ENCODE measurements around the gene TEAD4. TPM values are rescaled to one million over a fixed set of nuclear protein-coding genes. Genes with fewer than 3 reads are reported as not detected.

Gene TEAD4
- total and polyA plus RNA-seq, 2 donors (not counting 1 experiment from before 2014, with no cell fraction given) = 6.3 to 14.3 TPM

DNA sequence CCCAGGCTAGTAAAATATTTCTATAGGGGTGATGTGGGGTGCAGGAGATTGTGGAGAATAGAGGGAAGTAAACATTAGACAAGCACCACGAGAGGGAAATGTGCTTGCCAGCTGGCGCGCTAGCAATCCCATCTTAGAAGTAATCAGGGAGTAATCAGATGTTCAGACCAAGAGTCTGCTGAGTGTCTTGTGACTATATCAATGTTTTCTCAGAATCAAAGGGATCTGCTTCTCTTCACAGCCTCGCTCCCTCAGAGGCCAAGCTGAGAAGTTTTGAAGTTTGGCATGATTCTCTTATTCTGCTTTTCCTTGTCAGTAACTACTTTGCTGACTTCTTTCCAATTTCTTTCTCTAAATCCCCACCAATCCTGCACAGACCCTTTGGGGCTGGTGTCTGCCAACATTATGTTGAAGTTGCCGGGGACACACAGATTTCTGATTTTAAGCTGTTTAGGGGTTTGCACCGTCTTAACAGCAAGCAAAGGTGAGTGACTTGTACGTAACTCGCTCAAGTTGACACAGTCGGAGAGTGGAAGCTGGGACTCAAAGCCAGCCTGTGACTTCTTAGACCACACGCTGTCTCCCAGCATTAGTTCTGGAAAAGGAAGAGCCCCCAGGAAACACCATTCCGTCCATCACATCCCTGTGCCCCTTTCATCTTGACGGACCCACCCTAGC lies 96.0 kb downstream of the TEAD4 start:
- Histone ChIP-seq H3K4me3 (replicated peaks in 1 of 4; ENCODE audit: control extremely low read depth in 1 of 4, insufficient read depth in 1 of 4, low read depth in 3 of 4, low read length in 4 of 4) (no peak overlapping the region), H2AFZ (ENCODE audit: low read length) (no peak overlapping the region), H3K4me1 (ENCODE audit: control insufficient read depth, extremely low read depth, insufficient read depth, low read length) (no peaks in the 10 kb centered on the region), H3K4me2 (ENCODE audit: extremely low read depth, insufficient read depth, low read length) (peak overlapping the region; percentile 13), H4K20me1 (ENCODE audit: control insufficient read depth, extremely low read depth, insufficient read depth, low read length) (no peaks in the 10 kb centered on the region), H3K27ac (ENCODE audit: insufficient read depth, low read length) (no peak overlapping the region), H3K79me2 (ENCODE audit: control insufficient read depth, insufficient read depth, low read length) (no peaks in the 10 kb centered on the region), H3K36me3 (ENCODE audit: control insufficient read depth, insufficient read depth, low read length) (no peaks in the 10 kb centered on the region), H3K27me3 (ENCODE audit: control insufficient read depth, insufficient read depth, low read length) (peaks cover 7% of the 10 kb centered on the region), H3K9me3 (ENCODE audit: control insufficient read depth, insufficient read depth, low read depth, low read length) (no peaks in the 10 kb centered on the region), H3K9ac (ENCODE audit: insufficient read depth, low read length) (no peak overlapping the region)
- peak in 1 of 2 donors; percentile 32 for DNase-seq (ENCODE audit: low read depth in 2 of 2)
- TF ChIP-seq, protein P1, sequence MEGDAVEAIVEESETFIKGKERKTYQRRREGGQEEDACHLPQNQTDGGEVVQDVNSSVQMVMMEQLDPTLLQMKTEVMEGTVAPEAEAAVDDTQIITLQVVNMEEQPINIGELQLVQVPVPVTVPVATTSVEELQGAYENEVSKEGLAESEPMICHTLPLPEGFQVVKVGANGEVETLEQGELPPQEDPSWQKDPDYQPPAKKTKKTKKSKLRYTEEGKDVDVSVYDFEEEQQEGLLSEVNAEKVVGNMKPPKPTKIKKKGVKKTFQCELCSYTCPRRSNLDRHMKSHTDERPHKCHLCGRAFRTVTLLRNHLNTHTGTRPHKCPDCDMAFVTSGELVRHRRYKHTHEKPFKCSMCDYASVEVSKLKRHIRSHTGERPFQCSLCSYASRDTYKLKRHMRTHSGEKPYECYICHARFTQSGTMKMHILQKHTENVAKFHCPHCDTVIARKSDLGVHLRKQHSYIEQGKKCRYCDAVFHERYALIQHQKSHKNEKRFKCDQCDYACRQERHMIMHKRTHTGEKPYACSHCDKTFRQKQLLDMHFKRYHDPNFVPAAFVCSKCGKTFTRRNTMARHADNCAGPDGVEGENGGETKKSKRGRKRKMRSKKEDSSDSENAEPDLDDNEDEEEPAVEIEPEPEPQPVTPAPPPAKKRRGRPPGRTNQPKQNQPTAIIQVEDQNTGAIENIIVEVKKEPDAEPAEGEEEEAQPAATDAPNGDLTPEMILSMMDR (conservative IDR thresholded peaks at IDR 0.05 in 1 of 2, IDR thresholded peaks at IDR 0.05 in 1 of 2; ENCODE audit: low read depth in 1 of 2, low read length in 2 of 2) = no peak
- TF ChIP-seq EZH2 (IDR thresholded peaks at IDR 0.05; ENCODE audit: low read length, missing control alignments) = no peak

DNA sequence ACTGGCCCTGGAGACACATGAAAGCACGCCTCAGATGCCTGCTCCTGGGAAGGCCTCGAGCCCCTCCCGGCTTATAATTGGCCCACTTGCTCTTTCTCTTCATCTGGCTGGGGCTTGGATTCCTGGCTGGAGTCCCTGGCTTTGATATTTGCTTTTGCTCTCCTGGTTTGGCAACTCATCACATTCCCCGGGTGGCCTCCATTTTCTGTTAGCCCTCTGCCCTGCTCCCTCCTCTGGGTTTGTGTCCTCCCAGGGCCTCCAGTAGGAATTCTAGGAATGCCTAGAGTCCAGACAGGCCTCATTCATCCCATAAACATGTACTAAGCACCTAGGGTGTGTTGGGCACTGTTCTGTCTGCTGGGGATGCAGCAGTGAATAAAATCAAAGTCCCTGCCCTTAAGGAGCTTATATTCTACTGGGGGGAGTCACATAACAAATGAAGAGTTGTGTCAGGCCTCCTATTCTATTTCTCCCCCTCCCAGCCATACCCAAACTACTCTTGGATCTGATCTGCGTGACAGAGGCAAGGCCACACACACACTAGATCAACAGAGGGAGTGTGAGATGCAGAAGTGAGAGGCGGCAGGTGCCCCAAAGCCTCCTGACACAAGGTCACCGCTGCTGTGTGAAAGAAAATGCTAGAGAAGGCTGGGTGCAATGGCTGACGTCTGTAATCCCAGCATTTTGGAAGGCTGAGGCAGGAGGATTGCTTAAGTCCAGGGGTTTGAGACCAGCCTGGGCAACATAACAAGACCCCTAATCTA lies 96.7 kb downstream of the TEAD4 start:
- no peaks in the 10 kb centered on the region for H3K4me1 ChIP-seq (ENCODE audit: control insufficient read depth, extremely low read depth, insufficient read depth, low read length)
- no peak overlapping the region for H3K27ac ChIP-seq (ENCODE audit: insufficient read depth, low read length)
- no peak overlapping the region for H3K4me3 ChIP-seq (replicated peaks in 1 of 4; ENCODE audit: control extremely low read depth in 1 of 4, insufficient read depth in 1 of 4, low read depth in 3 of 4, low read length in 4 of 4)
- H3K4me2 ChIP-seq (ENCODE audit: extremely low read depth, insufficient read depth, low read length) = no peak overlapping the region
- H3K27me3 ChIP-seq (ENCODE audit: control insufficient read depth, insufficient read depth, low read length) = peaks cover 7% of the 10 kb centered on the region
- H3K36me3 ChIP-seq (ENCODE audit: control insufficient read depth, insufficient read depth, low read length) = no peaks in the 10 kb centered on the region
- no peak overlapping the region for H2AFZ ChIP-seq (ENCODE audit: low read length)
- no peaks in the 10 kb centered on the region for H3K9me3 ChIP-seq (ENCODE audit: control insufficient read depth, insufficient read depth, low read depth, low read length)
- no peak for TF ChIP-seq EZH2 (IDR thresholded peaks at IDR 0.05; ENCODE audit: low read length, missing control alignments)
- TF ChIP-seq, protein P1 (conservative IDR thresholded peaks at IDR 0.05 in 1 of 2, IDR thresholded peaks at IDR 0.05 in 1 of 2; ENCODE audit: low read depth in 1 of 2, low read length in 2 of 2) = no peak
- H4K20me1 ChIP-seq (ENCODE audit: control insufficient read depth, extremely low read depth, insufficient read depth, low read length) = no peaks in the 10 kb centered on the region
- DNase-seq (ENCODE audit: low read depth in 2 of 2) = peak in 1 of 2 donors; percentile 42
- no peaks in the 10 kb centered on the region for H3K79me2 ChIP-seq (ENCODE audit: control insufficient read depth, insufficient read depth, low read length)
- no peak overlapping the region for H3K9ac ChIP-seq (ENCODE audit: insufficient read depth, low read length)

DNA sequence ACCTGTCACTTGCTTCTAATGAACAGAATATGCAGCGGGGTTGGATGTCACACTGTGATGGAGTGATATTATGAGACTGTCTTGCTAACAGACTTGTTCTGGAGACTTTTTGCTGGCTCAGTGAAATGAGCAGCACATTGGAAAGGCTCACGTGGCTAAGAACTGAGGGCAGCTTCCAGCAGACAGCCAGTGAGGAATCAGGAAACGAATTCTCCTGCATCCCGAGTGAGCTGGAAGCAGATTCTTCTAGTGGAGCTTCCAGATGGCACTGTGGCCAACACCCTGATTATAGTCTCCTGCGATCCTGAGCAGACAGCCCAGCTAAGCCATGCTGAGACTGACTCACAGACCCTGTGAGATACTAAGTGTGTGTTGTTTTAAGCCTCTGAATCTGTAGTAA lies 101.9 kb downstream of the TEAD4 start:
- H3K27me3 ChIP-seq (ENCODE audit: control insufficient read depth, insufficient read depth, low read length) = peaks cover 6% of the 10 kb centered on the region
- H4K20me1 ChIP-seq (ENCODE audit: control insufficient read depth, extremely low read depth, insufficient read depth, low read length) = no peaks in the 10 kb centered on the region
- H3K4me2 ChIP-seq (ENCODE audit: extremely low read depth, insufficient read depth, low read length) = no peak overlapping the region
- no peak overlapping the region for H3K4me3 ChIP-seq (replicated peaks in 1 of 4; ENCODE audit: control extremely low read depth in 1 of 4, insufficient read depth in 1 of 4, low read depth in 3 of 4, low read length in 4 of 4)
- H3K36me3 ChIP-seq (ENCODE audit: control insufficient read depth, insufficient read depth, low read length) = no peaks in the 10 kb centered on the region
- no peaks in the 10 kb centered on the region for H3K79me2 ChIP-seq (ENCODE audit: control insufficient read depth, insufficient read depth, low read length)
- TF ChIP-seq, protein P1 (conservative IDR thresholded peaks at IDR 0.05 in 1 of 2, IDR thresholded peaks at IDR 0.05 in 1 of 2; ENCODE audit: low read depth in 1 of 2, low read length in 2 of 2) = no peak
- TF ChIP-seq EZH2 (IDR thresholded peaks at IDR 0.05; ENCODE audit: low read length, missing control alignments) = no peak
- no peak overlapping the region for H3K9ac ChIP-seq (ENCODE audit: insufficient read depth, low read length)
- no peak overlapping the region for H2AFZ ChIP-seq (ENCODE audit: low read length)
- no peak overlapping the region for H3K27ac ChIP-seq (ENCODE audit: insufficient read depth, low read length)
- H3K9me3 ChIP-seq (ENCODE audit: control insufficient read depth, insufficient read depth, low read depth, low read length) = no peaks in the 10 kb centered on the region
- DNase-seq (ENCODE audit: low read depth in 2 of 2) = peak; percentile 20 to 55
- no peaks in the 10 kb centered on the region for H3K4me1 ChIP-seq (ENCODE audit: control insufficient read depth, extremely low read depth, insufficient read depth, low read length)
